Caco-2 (cell line): ENCODE results near the gene AP2B1. TPM values are rescaled to one million over a fixed set of nuclear protein-coding genes. Genes with fewer than 3 reads are reported as not detected.

Experiments used
- Bru-seq: library from RNA; stranded (reverse); fragments of 400-500 nt; gene quantifications from one replicate; lab custom pipeline; 2021; lab: Mats Ljungman, UMichigan
- BruChase-seq, 2 experiments: library from RNA; stranded (reverse); fragments of 400-500 nt; gene quantifications; one replicate each; lab custom pipeline; 2021; lab: Mats Ljungman, UMichigan
- BruUV-seq: library from RNA; stranded (reverse); fragments of 400-500 nt; replicated peaks from 2 replicates; lab custom pipeline; 2021; lab: Mats Ljungman, UMichigan
- CTCF ChIA-PET: fragments of 300-600 bp; sonication (Branson Sonifier 250); formaldehyde crosslinking; loops from one replicate; lab custom pipeline; 2022; ENCODE audit warnings: antibody characterized with exemption; lab: Charles Lee
- POLR2A ChIA-PET: fragments of 300-600 bp; sonication (Branson Sonifier 250); formaldehyde crosslinking; loops from one replicate; lab custom pipeline; 2022; ENCODE audit warnings: antibody characterized with exemption; lab: Charles Lee
- DNase-seq, 2 experiments: peaks; one replicate each; pipeline versions ENCODE4 v3.0.0 to v3.0.0-alpha.2; 2020 to 2022
- H3K27me3 ChIP-seq: replicated peaks from 2 replicates; pipeline ENCODE4 v1.6.0; 2011; ENCODE audit warnings: low read length; ENCODE audit not compliant: control insufficient read depth, insufficient read depth
- H3K36me3 ChIP-seq: 2 replicates; pipeline ENCODE4 v1.5.1; 2011; ENCODE audit warnings: low read length; ENCODE audit not compliant: control insufficient read depth, insufficient read depth
- H3K4me1 ChIP-seq: fragments of 250-450 bp; sonication (Bioruptor Pico); 2 replicates; pipeline ENCODE4 v1.5.1; 2020; ENCODE audit warnings: mild to moderate bottlenecking
- H3K4me3 ChIP-seq: 2 replicates; pipeline ENCODE4 v1.5.1; 2011; ENCODE audit warnings: low read depth, mild to moderate bottlenecking, control low read depth, low read length
- H3K9me3 ChIP-seq: fragments of 250-450 bp; sonication (Bioruptor Pico); 2 replicates; pipeline ENCODE4 v1.5.1; 2020; ENCODE audit warnings: mild to moderate bottlenecking, moderate library complexity
- H3K27ac Mint-ChIP-seq: one replicate; pipeline ENCODE4 v1.8.0; 2022; ENCODE audit warnings: mixed read lengths; ENCODE audit not compliant: unreplicated experiment
- H3K27me3 Mint-ChIP-seq: one replicate; pipeline ENCODE4 v1.8.0; 2022; ENCODE audit warnings: mixed read lengths; ENCODE audit not compliant: insufficient read depth, unreplicated experiment
- H3K36me3 Mint-ChIP-seq: one replicate; pipeline ENCODE4 v1.8.0; 2022; ENCODE audit warnings: mild to moderate bottlenecking, mixed read lengths; ENCODE audit not compliant: insufficient read depth, unreplicated experiment
- H3K4me1 Mint-ChIP-seq: one replicate; pipeline ENCODE4 v1.8.0; 2022; ENCODE audit warnings: low read depth, mixed read lengths; ENCODE audit not compliant: unreplicated experiment
- H3K4me3 Mint-ChIP-seq: one replicate; pipeline ENCODE4 v1.8.0; 2022; ENCODE audit warnings: mild to moderate bottlenecking, moderate library complexity, mixed read lengths; ENCODE audit not compliant: unreplicated experiment
- H3K9me3 Mint-ChIP-seq: one replicate; pipeline ENCODE4 v1.8.0; 2022; ENCODE audit warnings: mixed read lengths; ENCODE audit not compliant: unreplicated experiment
- intact Hi-C: fragments of 100-400 bp; cut with micrococcal nuclease; formaldehyde crosslinking; loops from one replicate; pipeline ENCODE4 v1.10.0; 2022; ENCODE audit not compliant: unreplicated experiment
- long read RNA-seq: library from polyadenylated mRNA; stranded (forward); transcript quantifications from one replicate; pipeline ENCODE4 v2.0.0, GENCODE V29; 2022
- total RNA-seq: library from RNA; stranded (reverse); gene quantifications from 2 replicates; pipeline ENCODE4 v1.2.3, GENCODE V29; 2022
- TF ChIP-seq, protein P1 (sequence below), 2 experiments: fragments of 200-600 bp in 1 of 2; IDR thresholded peaks; 1 replicate in 1 of 2; 2 replicates in 1 of 2; pipeline versions ENCODE4 v1.5.1 to v1.8.0; 2011 to 2022; ENCODE audit warnings: antibody characterized with exemption in 1 of 2, control low read depth in 1 of 2, inconsistent platforms in 1 of 2, low read depth in 1 of 2, low read length in 1 of 2, mild to moderate bottlenecking in 1 of 2, moderate library complexity in 1 of 2; ENCODE audit not compliant: insufficient read depth in 1 of 2, severe bottlenecking in 1 of 2, unreplicated experiment in 1 of 2

Gene AP2B1
- total RNA-seq (221 and 228 TPM in 2 replicates), Bru-seq, nascent RNA (percentile 88 among the genes with signal in this experiment), BruChase-seq, experiment 1, labeled RNA remaining after a 2-hour chase (percentile 83 among the genes with signal in this experiment), BruChase-seq, experiment 2, labeled RNA remaining after a 6-hour chase (percentile 92 among the genes with signal in this experiment)
- long read RNA-seq, full-length matches to known transcripts, result 43 of 77 reads
- long read RNA-seq, partial matches to known transcripts, result 10 of 77 reads
- long read RNA-seq, other reads (novel, unspliced or antisense), result 24 of 77 reads

DNA sequence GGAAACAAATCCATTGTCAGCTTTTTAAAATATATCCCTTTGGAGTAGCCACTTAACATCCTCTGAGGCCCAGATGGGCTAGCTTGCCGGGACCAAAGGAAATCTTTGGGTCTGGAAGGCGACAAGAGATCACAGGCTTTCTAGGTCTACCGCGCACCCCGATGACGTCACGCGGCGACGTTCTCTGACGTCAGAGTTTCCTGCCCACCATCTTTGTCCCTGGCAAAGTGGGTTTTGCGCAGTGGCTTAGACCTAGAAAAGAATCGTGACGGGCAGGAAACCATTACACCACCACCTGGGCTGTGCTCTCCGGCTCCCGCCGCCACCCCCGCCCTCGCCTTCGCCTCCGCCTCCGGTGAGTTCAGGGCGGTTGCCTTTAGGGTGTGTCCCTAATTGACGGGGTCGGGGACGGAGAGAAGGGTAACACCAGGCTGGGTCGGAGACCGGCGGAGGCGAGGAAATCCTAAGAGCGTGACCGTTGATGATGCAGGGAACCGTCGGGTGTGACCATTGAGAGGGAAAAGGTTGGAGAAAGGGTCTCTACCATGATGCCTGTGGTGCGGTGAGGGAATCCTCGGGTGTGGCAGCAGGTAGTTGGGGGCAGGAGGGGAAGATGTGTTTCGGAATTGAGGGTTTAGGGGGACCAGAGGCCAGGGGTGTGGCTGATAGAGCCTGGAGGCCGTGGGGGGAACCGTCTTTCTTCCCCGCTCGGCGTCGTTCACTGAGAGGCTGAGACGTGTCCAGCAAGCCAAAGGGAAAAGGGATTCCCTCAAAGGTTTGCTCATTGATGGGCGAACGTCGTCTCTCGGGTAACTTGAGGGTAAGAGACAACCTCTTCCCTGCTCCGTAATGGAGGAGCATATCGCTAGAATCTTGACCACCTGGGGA lies at the start of gene AP2B1:
TSS of gene AP2B1 (plus strand) at position 249 of the 888 bp plus-strand sequence. CDS start 6,709 bp downstream, outside the sequence.
- no peaks in the 10 kb centered on the region for H3K27me3 Mint-ChIP-seq
- H3K36me3 Mint-ChIP-seq, result peaks cover 11% of the 10 kb centered on the region
- peak within 1 kb of the TSS; percentile 90 for H3K4me3 Mint-ChIP-seq
- H3K4me1 ChIP-seq, result peaks cover 21% of the 10 kb centered on the region
- H3K4me1 Mint-ChIP-seq, result peaks cover 13% of the 10 kb centered on the region
- no peaks in the 10 kb centered on the region for H3K27me3 ChIP-seq
- H3K4me3 ChIP-seq, result peak within 1 kb of the TSS; percentile 77
- TF ChIP-seq, protein P1, sequence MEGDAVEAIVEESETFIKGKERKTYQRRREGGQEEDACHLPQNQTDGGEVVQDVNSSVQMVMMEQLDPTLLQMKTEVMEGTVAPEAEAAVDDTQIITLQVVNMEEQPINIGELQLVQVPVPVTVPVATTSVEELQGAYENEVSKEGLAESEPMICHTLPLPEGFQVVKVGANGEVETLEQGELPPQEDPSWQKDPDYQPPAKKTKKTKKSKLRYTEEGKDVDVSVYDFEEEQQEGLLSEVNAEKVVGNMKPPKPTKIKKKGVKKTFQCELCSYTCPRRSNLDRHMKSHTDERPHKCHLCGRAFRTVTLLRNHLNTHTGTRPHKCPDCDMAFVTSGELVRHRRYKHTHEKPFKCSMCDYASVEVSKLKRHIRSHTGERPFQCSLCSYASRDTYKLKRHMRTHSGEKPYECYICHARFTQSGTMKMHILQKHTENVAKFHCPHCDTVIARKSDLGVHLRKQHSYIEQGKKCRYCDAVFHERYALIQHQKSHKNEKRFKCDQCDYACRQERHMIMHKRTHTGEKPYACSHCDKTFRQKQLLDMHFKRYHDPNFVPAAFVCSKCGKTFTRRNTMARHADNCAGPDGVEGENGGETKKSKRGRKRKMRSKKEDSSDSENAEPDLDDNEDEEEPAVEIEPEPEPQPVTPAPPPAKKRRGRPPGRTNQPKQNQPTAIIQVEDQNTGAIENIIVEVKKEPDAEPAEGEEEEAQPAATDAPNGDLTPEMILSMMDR (IDR thresholded peaks at IDR 0.05; ENCODE audit: insufficient read depth in 1 of 2, low read depth in 1 of 2, low read length in 1 of 2, severe bottlenecking in 1 of 2, unreplicated experiment in 1 of 2), result no peak
- H3K27ac Mint-ChIP-seq, result peak within 1 kb of the TSS; percentile 96
- ChIA-PET CTCF (interaction anchor here (0.8 to 1.0 kb wide), 2 partner anchors 9 to 48 kb away, joined by 3 to 4 read pairs; partner anchors contain the start of gene PEX12), POLR2A (interaction anchor here (0.6 to 4.1 kb wide), 4 partner anchors 9 to 451 kb away, joined by 3 to 51 read pairs (median 7); partner anchors contain the start of gene PEX12)
- no peaks in the 10 kb centered on the region for H3K9me3 Mint-ChIP-seq
- H3K36me3 ChIP-seq, result no peaks in the 10 kb centered on the region
- H3K9me3 ChIP-seq, result no peaks in the 10 kb centered on the region
- intact Hi-C loops, result loop anchor here (1.0 to 2.0 kb wide), 3 partner anchors 9 to 221 kb away; partner anchors contain the start of genes PEX12 and TAF15
- TSS peak; percentile 74 for BruUV-seq
- DNase-seq, result peak; percentile 96 to 97

DNA sequence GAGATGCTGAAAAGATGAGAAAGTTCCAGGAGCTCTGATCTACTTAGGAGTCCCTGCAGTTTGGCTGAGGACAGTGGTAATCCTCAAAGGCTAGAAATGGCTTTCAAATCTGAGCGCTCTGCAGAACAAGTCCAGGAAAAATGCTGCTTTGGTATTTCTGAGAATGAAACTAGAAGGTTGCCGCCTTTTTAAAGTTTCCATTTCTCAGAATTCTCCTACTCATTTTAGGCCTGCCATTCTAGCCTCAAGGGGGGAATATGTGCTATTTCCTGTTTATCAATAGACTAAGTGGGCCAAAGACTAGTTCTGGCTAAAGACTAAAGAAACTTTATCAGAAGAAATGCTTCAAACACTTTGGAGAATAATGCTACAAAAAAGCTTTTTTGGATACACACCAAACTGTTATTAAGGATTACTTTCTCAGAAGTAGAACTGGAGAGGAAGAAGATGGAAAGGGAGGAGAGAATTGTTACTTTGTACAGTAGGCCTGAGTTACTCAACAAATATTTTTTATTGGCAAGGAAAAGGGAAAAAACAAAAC lies 49.5 kb upstream of the AP2B1 start, which contains the start of gene SLFN12L:
TSS of gene SLFN12L (minus strand) at position 78 of the 541 bp plus-strand sequence. CDS start 15,314 bp downstream, outside the sequence.
- POLR2A ChIA-PET, result no interaction called here
- H3K4me1 Mint-ChIP-seq, result no peaks in the 10 kb centered on the region
- H3K36me3 Mint-ChIP-seq, result no peaks in the 10 kb centered on the region
- BruUV-seq, result no TSS peak
- Histone ChIP-seq H3K27me3 (no peaks in the 10 kb centered on the region), H3K9me3 (no peaks in the 10 kb centered on the region), H3K4me3 (no peak within 1 kb of the TSS), H3K36me3 (no peaks in the 10 kb centered on the region), H3K4me1 (no peaks in the 10 kb centered on the region)
- TF ChIP-seq, protein P1 (IDR thresholded peaks at IDR 0.05; ENCODE audit: insufficient read depth in 1 of 2, low read depth in 1 of 2, low read length in 1 of 2, severe bottlenecking in 1 of 2, unreplicated experiment in 1 of 2), result no peak
- H3K27ac Mint-ChIP-seq, result no peak within 1 kb of the TSS
- peaks cover 19% of the 10 kb centered on the region for H3K27me3 Mint-ChIP-seq
- H3K9me3 Mint-ChIP-seq, result no peaks in the 10 kb centered on the region
- no peak within 1 kb of the TSS for H3K4me3 Mint-ChIP-seq
- DNase-seq, result no peak
- CTCF ChIA-PET, result interaction anchor here (1.0 to 1.4 kb wide), 2 partner anchors 223 to 226 kb away, joined by 4 read pairs; no protein-coding TSS in a partner anchor
- intact Hi-C loops, result loop anchor here (5.0 to 10.0 kb wide), 2 partner anchors 295 to 543 kb away; partner anchors contain the start of gene SLFN5
